ENCODE data around the gene ZWILCH. TPM values are rescaled to one million over a fixed set of nuclear protein-coding genes. Genes with fewer than 3 reads are reported as not detected.

The ZWILCH gene
- total and polyA plus RNA-seq, 9 donors: 3.5 to 9.6 (median 6.2) TPM

DNA sequence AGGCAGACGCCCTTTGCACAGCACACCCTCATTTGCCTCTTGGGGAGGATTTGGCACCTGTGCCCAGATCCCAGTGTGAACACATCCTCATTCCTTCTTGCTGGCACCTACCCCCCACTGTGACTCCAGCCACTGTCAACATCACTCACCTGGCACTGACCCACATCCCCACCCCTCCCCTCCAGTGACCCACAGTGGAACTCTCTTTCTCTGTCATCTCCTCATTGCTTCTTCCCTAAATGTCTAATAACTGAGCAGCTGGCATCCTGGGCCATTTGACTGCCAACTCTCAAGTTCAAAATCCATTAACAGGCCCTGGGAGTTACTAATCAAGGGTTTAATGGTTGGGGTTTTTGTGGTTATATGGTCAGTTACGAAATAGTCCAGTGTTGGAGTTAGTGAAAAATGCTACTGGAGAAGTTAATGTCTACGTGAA is 22.0 kb upstream of the ZWILCH start:
- Histone ChIP-seq H3K4me3 (no peak overlapping the region), H3K27me3 (no peaks in the 10 kb centered on the region), H3K9me3 (no peaks in the 10 kb centered on the region), H3K4me1 (ENCODE audit: insufficient read depth) (no peaks in the 10 kb centered on the region), H3K36me3 (no peaks in the 10 kb centered on the region), H3K27ac (no peak overlapping the region)
- 90 to 93% (median 91%) methylated on average over 3 of the region's 3 CpGs for WGBS, 3 donors
- TF ChIP-seq, protein P1, sequence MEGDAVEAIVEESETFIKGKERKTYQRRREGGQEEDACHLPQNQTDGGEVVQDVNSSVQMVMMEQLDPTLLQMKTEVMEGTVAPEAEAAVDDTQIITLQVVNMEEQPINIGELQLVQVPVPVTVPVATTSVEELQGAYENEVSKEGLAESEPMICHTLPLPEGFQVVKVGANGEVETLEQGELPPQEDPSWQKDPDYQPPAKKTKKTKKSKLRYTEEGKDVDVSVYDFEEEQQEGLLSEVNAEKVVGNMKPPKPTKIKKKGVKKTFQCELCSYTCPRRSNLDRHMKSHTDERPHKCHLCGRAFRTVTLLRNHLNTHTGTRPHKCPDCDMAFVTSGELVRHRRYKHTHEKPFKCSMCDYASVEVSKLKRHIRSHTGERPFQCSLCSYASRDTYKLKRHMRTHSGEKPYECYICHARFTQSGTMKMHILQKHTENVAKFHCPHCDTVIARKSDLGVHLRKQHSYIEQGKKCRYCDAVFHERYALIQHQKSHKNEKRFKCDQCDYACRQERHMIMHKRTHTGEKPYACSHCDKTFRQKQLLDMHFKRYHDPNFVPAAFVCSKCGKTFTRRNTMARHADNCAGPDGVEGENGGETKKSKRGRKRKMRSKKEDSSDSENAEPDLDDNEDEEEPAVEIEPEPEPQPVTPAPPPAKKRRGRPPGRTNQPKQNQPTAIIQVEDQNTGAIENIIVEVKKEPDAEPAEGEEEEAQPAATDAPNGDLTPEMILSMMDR (IDR thresholded peaks at IDR 0.05): no peak
- TF ChIP-seq POLR2A (IDR thresholded peaks at IDR 0.05) (no peak), EP300 (IDR thresholded peaks at IDR 0.05) (no peak)
- intact Hi-C loops (cut with DNase I): no loop called here
- no peak for DNase-seq

DNA sequence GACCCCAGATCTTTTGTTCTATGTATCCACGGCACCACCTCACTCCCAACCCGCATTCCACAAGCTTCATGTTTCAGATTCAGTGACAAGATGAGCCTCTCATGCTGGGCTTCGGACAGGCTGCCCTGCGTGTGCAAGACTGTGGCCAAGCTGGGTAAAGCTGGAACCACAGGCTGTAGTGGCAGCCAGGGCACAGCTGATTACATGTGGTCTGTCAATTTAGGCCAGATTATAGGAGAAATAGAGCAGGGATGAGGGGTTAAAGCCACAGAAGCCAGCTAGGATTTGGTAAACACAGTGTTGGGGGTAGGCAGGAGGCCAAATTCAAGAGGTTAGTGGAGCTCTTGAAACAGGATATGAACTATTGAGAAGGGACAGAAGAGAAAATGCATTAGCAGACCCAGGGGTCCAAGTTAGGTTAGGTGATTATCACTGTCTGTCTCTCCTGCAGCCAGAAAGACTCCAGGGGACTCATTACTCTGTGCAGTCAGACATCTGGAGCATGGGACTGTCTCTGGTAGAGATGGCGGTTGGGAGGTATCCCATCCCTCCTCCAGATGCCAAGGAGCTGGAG is 20.5 kb upstream of the ZWILCH start:
- H3K27ac ChIP-seq: no peak overlapping the region
- H3K4me1 ChIP-seq (ENCODE audit: insufficient read depth): no peaks in the 10 kb centered on the region
- no peaks in the 10 kb centered on the region for H3K9me3 ChIP-seq
- no peak for DNase-seq
- H3K27me3 ChIP-seq: no peaks in the 10 kb centered on the region
- H3K4me3 ChIP-seq: no peak overlapping the region
- 93 to 95% (median 94%) methylated on average over 5 of the region's 5 CpGs for WGBS, 3 donors
- intact Hi-C loops (cut with DNase I): no loop called here
- H3K36me3 ChIP-seq: no peaks in the 10 kb centered on the region
- no peak for TF ChIP-seq POLR2A (IDR thresholded peaks at IDR 0.05)
- no peak for TF ChIP-seq EP300 (IDR thresholded peaks at IDR 0.05)
- TF ChIP-seq, protein P1 (IDR thresholded peaks at IDR 0.05): no peak

DNA sequence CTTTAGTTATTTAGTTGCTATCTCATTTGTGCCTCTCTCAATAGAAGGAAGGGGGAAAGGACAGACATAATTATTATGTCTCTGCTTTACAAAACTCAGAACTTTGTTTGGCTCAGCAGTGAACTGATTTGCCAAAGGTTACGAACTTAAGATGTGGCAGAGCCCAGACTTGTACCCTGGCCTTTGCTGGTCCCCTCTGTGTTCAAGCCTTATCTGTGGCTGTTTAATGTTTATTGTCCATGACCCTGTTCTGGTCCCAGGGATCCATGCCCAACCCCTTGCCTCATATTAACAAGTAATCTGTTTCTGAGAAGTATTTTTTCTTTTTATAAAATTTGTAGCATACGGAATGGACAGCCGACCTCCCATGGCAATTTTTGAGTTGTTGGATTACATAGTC is 18.2 kb upstream of the ZWILCH start:
- intact Hi-C loops (cut with DNase I): no loop called here
- H3K4me3 ChIP-seq: no peak overlapping the region
- H3K36me3 ChIP-seq: no peaks in the 10 kb centered on the region
- no peak overlapping the region for H3K27ac ChIP-seq
- TF ChIP-seq, protein P1 (IDR thresholded peaks at IDR 0.05): no peak
- TF ChIP-seq POLR2A (IDR thresholded peaks at IDR 0.05): no peak
- TF ChIP-seq EP300 (IDR thresholded peaks at IDR 0.05): no peak
- no peaks in the 10 kb centered on the region for H3K9me3 ChIP-seq
- DNase-seq: no peak
- H3K27me3 ChIP-seq: no peaks in the 10 kb centered on the region
- H3K4me1 ChIP-seq (ENCODE audit: insufficient read depth): no peaks in the 10 kb centered on the region
- WGBS, 3 donors: 46 to 81% (median 64%) methylated on average over 3 of the region's 3 CpGs

DNA sequence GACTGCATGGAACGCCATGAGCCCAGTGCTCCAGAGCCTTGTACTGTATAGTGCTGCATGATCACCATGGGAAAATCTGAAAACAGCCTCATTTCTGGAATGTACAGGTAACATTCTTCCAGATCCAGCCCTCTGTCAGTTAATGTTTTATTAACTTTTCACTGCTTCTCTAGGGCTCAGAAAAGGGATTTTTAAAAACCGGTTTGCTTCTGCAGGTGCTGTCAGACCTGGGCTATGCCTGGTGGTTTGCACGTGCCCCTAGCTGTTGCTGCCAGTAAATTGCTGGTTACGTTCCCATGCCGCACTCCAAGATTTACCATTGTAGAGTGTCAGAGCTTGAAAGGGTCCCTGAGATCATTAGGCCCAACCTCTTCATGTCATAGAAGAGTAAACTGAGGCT is 16.6 kb upstream of the ZWILCH start:
- no peak overlapping the region for H3K27ac ChIP-seq
- 90 to 95% (median 93%) methylated on average over 5 of the region's 5 CpGs for WGBS, 3 donors
- H3K36me3 ChIP-seq: no peaks in the 10 kb centered on the region
- no peak for DNase-seq
- intact Hi-C loops (cut with DNase I): no loop called here
- TF ChIP-seq EP300 (IDR thresholded peaks at IDR 0.05) (no peak), POLR2A (IDR thresholded peaks at IDR 0.05) (no peak)
- TF ChIP-seq, protein P1 (IDR thresholded peaks at IDR 0.05): no peak
- H3K4me3 ChIP-seq: no peak overlapping the region
- H3K9me3 ChIP-seq: no peaks in the 10 kb centered on the region
- H3K4me1 ChIP-seq (ENCODE audit: insufficient read depth): no peaks in the 10 kb centered on the region
- H3K27me3 ChIP-seq: no peaks in the 10 kb centered on the region

All from ovary (tissue), 9 donors.